CD14-positive monocyte (primary cell): Measurements from ENCODE around the gene GCKR. TPM values are rescaled to one million over a fixed set of nuclear protein-coding genes. Genes with fewer than 3 reads are reported as not detected.

Experiments
- DNase-seq, 3 donors: peaks; one replicate each; pipeline ENCODE4 v3.0.0-alpha.2; 2011 to 2022
- H2AFZ ChIP-seq: 2 replicates; pipeline ENCODE4 v1.6.0; 2012; ENCODE audit warnings: mild to moderate bottlenecking, low read depth, low read length, inconsistent platforms; ENCODE audit not compliant: insufficient read depth, poor library complexity, severe bottlenecking
- H3K27ac ChIP-seq, 2 donors: 1 replicate in 1 of 2; 2 replicates in 1 of 2; pipeline ENCODE4 v1.5.1; 2012 to 2013; ENCODE audit warnings: low read length in 2 of 2, control low read depth in 1 of 2, inconsistent platforms in 1 of 2, low read depth in 1 of 2, mild to moderate bottlenecking in 1 of 2
- H3K27me3 ChIP-seq, 2 donors: one replicate each; pipeline versions ENCODE4 v1.6.0 to v1.6.1; 2011 to 2013; ENCODE audit warnings: low read length in 2 of 2; ENCODE audit not compliant: control insufficient read depth in 2 of 2, insufficient read depth in 2 of 2
- H3K36me3 ChIP-seq, 2 donors: replicated peaks in 1 of 2; 1 replicate in 1 of 2; 2 replicates in 1 of 2; pipeline versions ENCODE4 v1.5.1 to v1.6.1; 2012 to 2013; ENCODE audit warnings: low read length in 2 of 2, control low read depth in 1 of 2, inconsistent platforms in 1 of 2, mild to moderate bottlenecking in 1 of 2; ENCODE audit not compliant: insufficient read depth in 2 of 2, control insufficient read depth in 1 of 2
- H3K4me1 ChIP-seq, 2 donors: 1 replicate in 1 of 2; 2 replicates in 1 of 2; pipeline versions ENCODE4 v1.5.1 to v1.6.1; 2012 to 2013; ENCODE audit warnings: low read length in 2 of 2, control low read depth in 1 of 2, inconsistent platforms in 1 of 2, mild to moderate bottlenecking in 1 of 2, moderate library complexity in 1 of 2; ENCODE audit not compliant: insufficient read depth in 2 of 2, control insufficient read depth in 1 of 2
- H3K4me2 ChIP-seq: replicated peaks from 2 replicates; pipeline ENCODE3; 2012; ENCODE audit warnings: low read length, moderate library complexity, mild to moderate bottlenecking; ENCODE audit not compliant: poor library complexity, severe bottlenecking; ENCODE audit errors: extremely low read depth
- H3K4me3 ChIP-seq, 3 experiments: fragments of 200-600 bp in 1 of 3; sonication (generic) in 1 of 3; replicated peaks in 1 of 3; 1 replicate in 2 of 3; 2 replicates in 1 of 3; pipeline ENCODE4 v1.5.1; 2011 to 2013; ENCODE audit warnings: low read length in 3 of 3, mild to moderate bottlenecking in 3 of 3, control low read depth in 2 of 3, low read depth in 2 of 3, inconsistent platforms in 1 of 3, moderate library complexity in 1 of 3
- H3K79me2 ChIP-seq: 2 replicates; pipeline ENCODE4 v1.6.0; 2012; ENCODE audit warnings: mild to moderate bottlenecking, control low read depth, inconsistent platforms, low read length, moderate library complexity; ENCODE audit not compliant: insufficient read depth
- H3K9ac ChIP-seq: 2 replicates; pipeline ENCODE4 v1.6.0; 2017; ENCODE audit warnings: low read length, mild to moderate bottlenecking; ENCODE audit not compliant: insufficient read depth, poor library complexity, severe bottlenecking
- H3K9me3 ChIP-seq, 2 donors: replicated peaks in 1 of 2; 1 replicate in 1 of 2; 2 replicates in 1 of 2; pipeline versions ENCODE4 v1.5.1 to v1.6.1; 2012 to 2013; ENCODE audit warnings: low read length in 2 of 2, control low read depth in 1 of 2; ENCODE audit not compliant: control insufficient read depth in 1 of 2, insufficient read depth in 1 of 2
- H4K20me1 ChIP-seq: 2 replicates; pipeline ENCODE4 v1.6.0; 2012; ENCODE audit warnings: mild to moderate bottlenecking, low read length, control low read depth, moderate library complexity; ENCODE audit not compliant: insufficient read depth
- H3K27ac Mint-ChIP-seq, 7 donors: one replicate each; pipeline ENCODE4 v1.8.0; 2020; ENCODE audit warnings: mild to moderate bottlenecking in 7 of 7, mixed read lengths in 7 of 7, moderate library complexity in 6 of 7, inconsistent platforms in 2 of 7
- H3K27me3 Mint-ChIP-seq, 3 donors: one replicate each; pipeline ENCODE4 v1.8.0; 2021 to 2022; ENCODE audit warnings: low read depth in 3 of 3, mild to moderate bottlenecking in 3 of 3, mixed read lengths in 3 of 3, moderate library complexity in 3 of 3, inconsistent platforms in 1 of 3
- H3K36me3 Mint-ChIP-seq, 2 donors: one replicate each; pipeline ENCODE4 v1.8.0; 2020; ENCODE audit warnings: mixed read lengths in 2 of 2, inconsistent platforms in 1 of 2, mild to moderate bottlenecking in 1 of 2
- H3K4me1 Mint-ChIP-seq: one replicate; pipeline ENCODE4 v1.8.0; 2020; ENCODE audit warnings: mild to moderate bottlenecking, mixed read lengths
- H3K4me3 Mint-ChIP-seq, 2 donors: one replicate each; pipeline ENCODE4 v1.8.0; 2020; ENCODE audit warnings: mild to moderate bottlenecking in 2 of 2, mixed read lengths in 2 of 2, moderate library complexity in 1 of 2
- H3K9me3 Mint-ChIP-seq, 7 donors: one replicate each; pipeline ENCODE4 v1.8.0; 2020 to 2022; ENCODE audit warnings: mixed read lengths in 7 of 7, mild to moderate bottlenecking in 6 of 7, moderate library complexity in 6 of 7, inconsistent platforms in 2 of 7
- WGBS: methylation state at CpG from one replicate; pipeline ENCODE4 v1.1.5; 2013; ENCODE audit warnings: missing lambda C conversion rate; ENCODE audit not compliant: insufficient coverage; 5-methylcytosine and 5-hydroxymethylcytosine counted together
- intact Hi-C, 2 donors: fragments of 100-400 bp; cut with micrococcal nuclease; formaldehyde crosslinking; loops; one replicate each; pipeline versions ENCODE4 v1.15.0 to v1.15.1; 2023
- polyA plus RNA-seq, 3 donors: library from polyadenylated mRNA; depleted of rRNA in 1 of 3; unstranded in 2 of 3; stranded (reverse) in 1 of 3; fragments of 300-500 nt in 2 of 3; fragments of >200 nt in 1 of 3; fragmentation: Illumina TruSeq in 2 of 3; gene quantifications; 1 replicate in 2 of 3; 2 replicates in 1 of 3; pipeline ENCODE4 v1.2.3, GENCODE V29; 2012 to 2021
- TF ChIP-seq, protein P1 (sequence below): fragments of 200-600 bp; IDR thresholded peaks from one replicate; pipeline ENCODE4 v1.8.0; 2022; ENCODE audit warnings: antibody characterized with exemption, mild to moderate bottlenecking

Gene GCKR
- polyA plus RNA-seq, 3 donors = not detected

DNA sequence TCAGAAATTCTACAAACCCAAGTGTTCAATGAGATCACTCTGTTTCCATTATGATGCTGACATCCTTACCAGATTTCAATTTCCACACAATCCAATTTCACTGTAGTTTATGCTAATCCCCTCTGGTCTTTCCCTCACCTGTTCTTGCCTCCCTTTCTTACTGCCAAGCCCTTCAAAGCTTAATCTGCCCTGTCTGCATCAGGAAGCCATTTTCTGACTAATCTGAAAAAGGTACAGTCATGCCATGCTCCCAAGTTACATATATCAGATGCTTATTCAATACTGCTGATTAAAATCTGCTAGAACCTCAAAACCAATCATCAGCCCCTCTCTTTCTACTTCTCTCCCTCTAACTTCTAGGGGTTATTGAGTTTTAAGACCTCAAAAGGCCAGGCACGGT lies 45.5 kb upstream of the GCKR start:
- H3K36me3 ChIP-seq = peaks cover 12 to 42% of the 10 kb centered on the region in 2 donors
- TF ChIP-seq, protein P1, sequence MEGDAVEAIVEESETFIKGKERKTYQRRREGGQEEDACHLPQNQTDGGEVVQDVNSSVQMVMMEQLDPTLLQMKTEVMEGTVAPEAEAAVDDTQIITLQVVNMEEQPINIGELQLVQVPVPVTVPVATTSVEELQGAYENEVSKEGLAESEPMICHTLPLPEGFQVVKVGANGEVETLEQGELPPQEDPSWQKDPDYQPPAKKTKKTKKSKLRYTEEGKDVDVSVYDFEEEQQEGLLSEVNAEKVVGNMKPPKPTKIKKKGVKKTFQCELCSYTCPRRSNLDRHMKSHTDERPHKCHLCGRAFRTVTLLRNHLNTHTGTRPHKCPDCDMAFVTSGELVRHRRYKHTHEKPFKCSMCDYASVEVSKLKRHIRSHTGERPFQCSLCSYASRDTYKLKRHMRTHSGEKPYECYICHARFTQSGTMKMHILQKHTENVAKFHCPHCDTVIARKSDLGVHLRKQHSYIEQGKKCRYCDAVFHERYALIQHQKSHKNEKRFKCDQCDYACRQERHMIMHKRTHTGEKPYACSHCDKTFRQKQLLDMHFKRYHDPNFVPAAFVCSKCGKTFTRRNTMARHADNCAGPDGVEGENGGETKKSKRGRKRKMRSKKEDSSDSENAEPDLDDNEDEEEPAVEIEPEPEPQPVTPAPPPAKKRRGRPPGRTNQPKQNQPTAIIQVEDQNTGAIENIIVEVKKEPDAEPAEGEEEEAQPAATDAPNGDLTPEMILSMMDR = no peak
- no peak overlapping the region for H3K4me2 ChIP-seq
- H2AFZ ChIP-seq = no peak overlapping the region
- no peaks in the 10 kb centered on the region for H3K4me1 Mint-ChIP-seq
- peaks cover 40 to 41% of the 10 kb centered on the region in 2 donors for H3K36me3 Mint-ChIP-seq
- H3K4me3 ChIP-seq = no peak overlapping the region
- H3K27me3 Mint-ChIP-seq = peaks cover 0 to 3% (median 2%) of the 10 kb centered on the region in 3 donors
- no CpG with 5 or more reads among the region's 1 CpG for WGBS
- H3K27me3 ChIP-seq = no peaks in the 10 kb centered on the region
- H4K20me1 ChIP-seq = no peaks in the 10 kb centered on the region
- H3K27ac Mint-ChIP-seq = no peak overlapping the region
- no peaks in the 10 kb centered on the region for H3K4me1 ChIP-seq
- H3K9ac ChIP-seq = no peak overlapping the region
- no peak overlapping the region for H3K4me3 Mint-ChIP-seq
- H3K79me2 ChIP-seq = no peaks in the 10 kb centered on the region
- DNase-seq = no peak
- no peaks in the 10 kb centered on the region for H3K9me3 ChIP-seq
- H3K27ac ChIP-seq = no peak overlapping the region
- intact Hi-C loops = no loop called here
- peaks cover 0 to 1% (median 0%) of the 10 kb centered on the region in 7 donors for H3K9me3 Mint-ChIP-seq

DNA sequence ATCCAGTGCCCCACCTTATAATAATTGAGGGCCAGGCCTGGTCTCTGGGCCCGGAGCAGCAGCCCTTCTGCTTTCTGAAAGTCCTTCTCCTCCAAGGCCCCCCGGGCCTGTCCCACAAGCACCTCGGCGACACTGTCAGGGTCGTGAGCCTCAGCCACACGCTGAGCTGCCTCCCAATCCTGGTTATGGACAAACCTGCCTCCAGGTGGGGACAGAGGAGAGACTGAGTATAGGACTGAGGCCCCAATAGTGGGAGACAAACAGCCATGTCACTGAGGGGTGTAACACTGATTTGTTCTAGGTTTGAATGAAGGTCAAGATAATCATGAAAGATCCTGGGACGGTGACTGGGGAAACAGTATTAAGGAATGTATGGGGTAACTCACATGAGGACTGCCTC lies 42.7 kb upstream of the GCKR start:
- no peak overlapping the region for H3K27ac ChIP-seq
- Mint-ChIP-seq H3K4me3 (no peak overlapping the region), H3K27me3 (peaks cover 0 to 2% (median 0%) of the 10 kb centered on the region in 3 donors), H3K36me3 (peaks cover 32 to 42% of the 10 kb centered on the region in 2 donors), H3K4me1 (no peaks in the 10 kb centered on the region), H3K27ac (peak overlapping the region in 2 of 7 donors; percentile 21 to 32), H3K9me3 (peaks cover 0 to 1% (median 0%) of the 10 kb centered on the region in 7 donors)
- DNase-seq = no peak
- H3K4me3 ChIP-seq = no peak overlapping the region
- intact Hi-C loops = no loop called here
- H3K4me2 ChIP-seq = no peak overlapping the region
- H3K9me3 ChIP-seq = no peaks in the 10 kb centered on the region
- H4K20me1 ChIP-seq = no peaks in the 10 kb centered on the region
- H3K27me3 ChIP-seq = no peaks in the 10 kb centered on the region
- H3K79me2 ChIP-seq = no peaks in the 10 kb centered on the region
- WGBS = 93% methylated on average over 3 of the region's 7 CpGs
- H2AFZ ChIP-seq = no peak overlapping the region
- TF ChIP-seq, protein P1 = no peak
- no peaks in the 10 kb centered on the region for H3K4me1 ChIP-seq
- H3K9ac ChIP-seq = no peak overlapping the region
- peaks cover 10 to 51% of the 10 kb centered on the region in 2 donors for H3K36me3 ChIP-seq
